WI38 (cell line): ENCODE data around the gene FAM209A.
"Not testable (repeated sequence)": the region's sequence is repeated elsewhere in the genome, so short reads cannot be mapped to it uniquely, and the experiment has no call there.

Experiments used
- H3K4me3 ChIP-seq: 2 replicates; pipeline ENCODE4 v1.5.1; 2011; ENCODE audit warnings: low read depth, mild to moderate bottlenecking, control low read depth, low read length
- CTCF ChIP-seq: IDR thresholded peaks from 2 replicates; pipeline ENCODE4 v1.5.1; 2012; ENCODE audit warnings: low read depth, mild to moderate bottlenecking, control low read depth, low read length

Gene FAM209A

DNA sequence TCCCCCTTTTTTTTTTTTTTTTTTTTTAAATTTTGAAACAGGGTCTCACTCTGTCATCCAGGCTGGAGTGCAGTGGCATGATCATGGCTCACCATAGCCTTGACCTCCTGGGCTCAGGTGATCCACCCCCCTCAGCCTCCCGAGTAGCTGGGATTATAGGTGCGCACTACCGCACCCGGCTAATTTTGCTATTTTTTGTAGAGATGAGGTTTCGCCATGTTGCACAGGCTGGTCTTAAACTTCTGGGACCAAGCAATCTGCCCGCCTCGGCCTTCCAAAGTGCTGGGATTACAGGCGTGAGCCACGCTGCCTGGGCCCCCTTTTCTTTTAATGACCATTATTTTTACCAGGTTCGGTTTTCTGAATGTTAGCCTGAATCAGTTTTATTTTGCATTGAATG, 5.0 kb upstream of the FAM209A start:
- no peak overlapping the region for H3K4me3 ChIP-seq
- no peak for TF ChIP-seq CTCF

- no peak for TF ChIP-seq CTCF
- no peak overlapping the region for H3K4me3 ChIP-seq
These were observed 4.4 kb upstream of the FAM209A start for GRCh38 chr20:56520180-56520579.

GRCh38 chr20:56520746-56521354, 3.7 kb upstream of the FAM209A start:
- H3K4me3 ChIP-seq, result not testable (repeated sequence)

DNA sequence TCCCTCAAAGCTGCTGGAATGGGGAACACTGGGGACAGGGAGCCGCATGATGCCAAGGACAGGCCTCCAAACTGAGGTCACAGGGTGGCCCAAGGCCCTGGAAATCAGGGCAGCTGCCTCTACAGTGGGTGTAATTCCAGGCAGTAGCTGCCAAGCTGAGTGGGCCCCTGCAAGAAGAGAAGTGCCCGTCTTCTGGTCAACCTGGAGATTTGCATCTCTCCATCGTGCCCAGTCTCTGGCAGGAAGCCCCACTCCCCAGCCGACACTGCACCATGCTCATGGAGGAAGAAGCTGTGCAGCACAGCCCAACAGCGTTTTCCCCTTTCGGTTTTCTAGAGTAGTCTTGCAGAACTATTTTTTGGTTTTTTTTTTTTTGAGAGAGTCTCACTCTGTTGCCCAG, 2.2 kb upstream of the FAM209A start:
- TF ChIP-seq CTCF, result no peak
- no peak overlapping the region for H3K4me3 ChIP-seq

GRCh38 chr20:56527521-56527920, 3.0 kb downstream of the FAM209A start:
- no peak overlapping the region for H3K4me3 ChIP-seq
- no peak for TF ChIP-seq CTCF

DNA sequence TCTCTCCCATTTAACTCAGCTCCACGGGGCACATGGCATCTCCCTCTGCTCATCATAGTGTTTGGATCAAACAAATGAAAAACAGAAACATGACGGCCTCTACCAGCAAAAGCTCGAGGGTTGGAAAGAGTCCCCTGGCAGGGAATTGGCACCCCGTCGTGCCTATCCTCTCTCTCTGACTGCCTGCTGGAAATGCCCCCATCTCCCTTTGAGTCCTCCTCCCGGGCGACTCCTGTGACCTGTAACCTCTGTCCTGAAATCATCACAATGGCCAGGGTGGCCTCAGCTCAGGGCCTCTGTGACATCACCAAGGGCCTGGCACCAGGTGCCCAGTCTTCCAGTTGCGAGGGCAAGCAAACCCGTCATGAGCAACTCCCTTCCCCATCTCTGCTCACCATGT, 8.4 kb downstream of the FAM209A start, which contains the start of gene FAM209B:
TSS of gene FAM209B (plus strand) at position 301 of the 400 bp plus-strand sequence. CDS start at position 397, 96 bp downstream.
- not testable (repeated sequence) for H3K4me3 ChIP-seq

DNA sequence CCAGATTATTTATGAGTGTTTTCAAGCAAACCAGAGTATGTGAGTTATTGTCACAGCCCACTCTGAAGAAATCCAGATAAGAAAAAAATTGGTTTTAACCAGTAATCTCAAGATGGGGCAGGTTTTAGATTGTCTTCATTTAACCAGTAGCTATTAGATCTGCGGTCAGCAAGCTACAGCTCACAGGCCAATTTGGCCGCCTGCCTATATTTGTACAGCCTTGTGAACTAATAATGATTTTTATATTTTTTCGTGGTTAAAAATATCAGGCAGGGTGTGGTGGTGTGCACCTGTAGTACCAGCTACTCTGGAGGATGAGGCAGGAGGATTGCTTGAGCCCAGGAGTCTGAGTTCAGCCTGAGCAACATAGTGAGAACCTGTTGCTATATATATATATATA, 13.5 kb downstream of the FAM209A start:
- TF ChIP-seq CTCF, result no peak
- H3K4me3 ChIP-seq, result no peak overlapping the region

DNA sequence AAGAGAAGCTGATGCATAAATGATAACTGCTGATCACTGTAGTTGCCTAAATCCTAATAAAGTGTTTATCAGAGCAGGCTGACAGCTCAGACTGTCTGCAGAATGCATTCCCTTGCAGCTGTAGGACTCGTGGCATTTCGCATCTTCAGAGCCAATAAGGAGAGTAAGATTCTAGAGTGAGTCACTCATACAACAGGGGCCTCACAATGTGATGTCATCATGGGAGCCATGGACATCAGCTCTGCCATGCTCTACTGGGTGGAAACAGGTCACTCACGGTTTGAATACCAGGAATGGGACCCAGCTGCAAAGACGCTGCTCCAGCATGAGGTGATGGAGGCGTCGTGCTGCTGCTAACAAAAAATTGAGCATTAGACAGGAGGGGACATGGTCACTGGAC, 15.9 kb downstream of the FAM209A start:
- H3K4me3 ChIP-seq, result no peak overlapping the region

More for the DNA sequence above, 15.9 kb downstream of the FAM209A start:
- TF ChIP-seq CTCF, result no peak
